GM18508 (cell line): ENCODE results near the gene TTC21A.

Experiments
- ATAC-seq: cut with Tn5 transposase; IDR thresholded peaks from one replicate; pipeline ENCODE4 v1.9.1; 2021; ENCODE audit warnings: moderate number of reproducible peaks; ENCODE audit not compliant: insufficient read depth, unreplicated experiment

Gene TTC21A

DNA sequence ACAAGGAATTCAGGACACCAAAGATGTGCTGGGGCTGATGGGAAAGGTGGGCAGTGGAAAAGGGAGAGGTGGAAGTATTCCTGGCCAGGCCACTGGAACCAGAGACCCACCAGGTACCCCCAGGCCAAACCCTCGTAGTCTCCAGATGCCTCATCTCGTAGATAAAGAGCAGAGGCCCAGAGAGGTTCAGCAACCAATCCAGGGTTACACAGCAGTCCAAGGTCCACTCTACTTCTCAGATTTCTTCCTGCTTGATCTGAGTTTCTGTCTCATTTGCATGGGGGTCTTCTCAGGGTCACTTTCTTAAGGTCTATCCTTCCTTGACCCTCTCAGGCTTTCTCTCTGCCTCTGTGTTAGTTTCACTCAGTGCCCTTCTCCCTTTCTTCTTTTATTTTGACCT lies 5.1 kb downstream of the TTC21A start:
- no peak for ATAC-seq

DNA sequence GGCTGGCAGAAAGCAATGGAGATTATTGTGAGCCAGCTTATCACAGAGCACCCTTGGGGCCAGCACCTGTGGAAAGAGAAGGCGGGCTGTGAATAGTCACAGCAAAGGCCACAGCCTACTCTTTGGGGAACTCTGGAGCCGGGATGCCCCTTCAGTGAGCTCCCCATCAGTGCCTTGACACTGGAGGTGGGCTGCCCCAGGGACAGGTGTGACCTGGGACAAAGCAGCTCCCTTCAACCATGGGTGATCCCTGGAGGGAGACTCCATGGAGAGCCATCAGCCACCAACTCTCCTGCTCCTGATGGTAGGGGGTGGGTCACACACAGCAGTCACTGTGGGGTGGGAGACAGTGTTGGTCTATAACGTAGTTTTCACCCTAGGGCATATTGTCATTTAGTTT lies 5.8 kb downstream of the TTC21A start:
- ATAC-seq = no peak

GRCh38 chr3:39114456-39114855 lies 7.0 kb downstream of the TTC21A start:
- ATAC-seq = no peak

- ATAC-seq = no peak
These were observed 8.4 kb downstream of the TTC21A start for GRCh38 chr3:39115870-39116269.

DNA sequence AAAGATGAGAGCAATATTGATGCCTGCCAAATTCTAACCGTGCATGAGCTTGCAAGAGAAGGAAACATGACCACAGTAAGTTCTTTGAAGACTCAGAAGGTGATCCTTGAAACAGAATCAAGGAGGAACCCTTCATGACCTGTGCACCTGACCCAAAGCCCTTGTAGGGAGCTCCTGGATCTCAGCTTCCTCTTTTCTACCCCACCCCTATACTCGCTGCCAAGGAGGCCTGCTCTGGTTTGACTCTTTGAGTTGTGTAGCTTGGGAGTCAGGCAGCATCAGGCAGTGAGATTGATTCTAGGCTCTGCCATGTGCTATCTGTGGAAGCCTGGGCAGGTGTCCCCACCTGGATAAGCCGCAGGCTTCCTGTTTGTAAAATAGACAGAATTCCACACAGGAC lies 10.6 kb downstream of the TTC21A start:
- ATAC-seq = no peak

GRCh38 chr3:39118931-39119660 lies 11.6 kb downstream of the TTC21A start:
- ATAC-seq = no peak

DNA sequence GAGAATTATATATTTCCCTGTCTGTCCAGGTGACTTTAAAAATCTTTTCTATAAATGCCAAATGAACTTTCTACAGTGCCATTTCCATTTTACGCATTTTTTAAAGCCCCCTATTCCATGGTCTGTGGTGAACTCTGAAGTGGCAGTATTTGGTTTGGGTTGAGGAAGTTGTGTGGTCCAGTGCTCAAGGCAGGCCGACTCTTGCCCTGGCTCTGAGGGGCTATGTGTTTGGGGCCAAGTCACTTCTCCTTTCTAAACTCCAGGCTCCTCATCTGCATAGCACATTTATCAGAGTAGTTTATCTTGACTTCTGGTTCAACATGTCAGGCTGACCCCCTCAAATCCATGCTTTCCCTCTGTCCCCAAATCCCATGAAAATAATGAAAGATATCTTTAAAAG lies 14.1 kb downstream of the TTC21A start:
- ATAC-seq = no peak

DNA sequence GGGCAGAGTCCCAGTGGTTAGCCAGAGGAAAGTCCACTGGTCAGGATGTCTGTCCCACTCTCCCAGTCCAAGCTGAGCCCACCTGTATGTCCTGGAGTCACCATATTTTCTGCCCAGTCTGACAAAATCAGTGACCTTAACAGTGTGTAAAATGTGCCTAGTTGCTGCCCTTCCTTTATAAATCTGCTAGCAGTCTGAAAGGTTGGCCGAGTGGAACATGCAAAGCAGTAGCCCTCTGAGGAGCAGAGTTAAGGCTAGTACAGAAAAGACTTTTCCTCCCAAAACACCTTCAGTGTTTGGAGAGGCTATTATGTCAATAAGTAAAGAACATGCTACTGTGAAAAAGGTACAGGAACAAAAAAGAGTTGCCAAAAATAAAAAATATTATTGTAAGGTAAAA lies 15.3 kb downstream of the TTC21A start:
- ATAC-seq = no peak

- no peak for ATAC-seq
These were observed 17.7 kb downstream of the TTC21A start for GRCh38 chr3:39124876-39125840.

DNA sequence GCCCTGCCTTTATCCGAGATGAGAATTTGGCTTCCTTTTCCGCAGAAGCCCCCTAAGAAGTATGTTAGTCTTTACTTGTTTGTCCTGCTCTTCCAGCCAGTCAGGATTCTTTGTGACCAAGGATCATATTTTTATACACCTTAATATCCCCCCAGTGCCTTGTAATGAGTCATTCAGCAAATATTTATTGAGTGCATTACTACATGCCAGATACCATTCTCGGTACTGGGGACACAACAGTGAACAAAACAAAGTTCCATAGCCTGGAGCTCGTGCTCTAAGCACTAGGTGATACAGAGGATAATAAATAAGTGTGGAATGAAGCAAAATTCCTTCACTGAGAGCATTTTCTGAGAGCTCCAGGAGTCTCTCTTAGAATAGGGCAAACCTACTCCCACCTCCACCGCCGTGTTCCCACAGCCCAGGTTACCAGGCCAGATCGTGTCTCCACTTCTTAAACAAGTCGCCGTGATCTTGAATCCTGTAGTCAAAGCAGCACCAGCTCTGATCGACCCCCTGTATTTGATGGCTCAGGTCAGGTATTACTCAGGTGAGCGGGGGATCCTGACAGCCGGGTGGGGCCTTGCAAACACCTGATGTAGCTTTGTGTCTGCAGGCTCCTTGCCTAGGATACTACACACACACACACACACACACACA lies 18.5 kb downstream of the TTC21A start:
- no peak for ATAC-seq

DNA sequence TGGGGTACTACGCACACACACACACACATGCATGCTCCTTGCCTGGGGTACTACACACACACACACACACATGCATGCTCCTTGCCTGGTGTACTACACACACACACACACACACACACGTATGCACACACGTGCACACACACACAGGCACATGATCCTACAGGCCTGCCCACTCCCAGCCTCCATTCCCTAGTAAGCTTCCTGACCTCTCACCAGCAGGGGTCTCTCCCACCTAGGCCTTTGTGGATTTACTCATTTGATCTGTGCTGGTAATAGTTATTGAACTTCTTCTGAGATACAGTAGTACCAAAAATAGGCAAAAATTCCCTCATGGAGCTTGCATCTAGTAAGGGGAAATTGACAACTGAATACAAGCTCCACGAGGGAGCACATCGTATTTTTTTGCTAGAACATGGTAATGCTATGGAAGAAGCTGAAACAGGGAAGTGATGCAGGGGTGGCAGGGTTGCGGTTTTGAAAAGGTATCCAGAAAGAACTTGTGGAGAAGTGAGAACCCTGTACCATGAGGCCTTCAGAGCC lies 19.1 kb downstream of the TTC21A start:
- no peak for ATAC-seq

DNA sequence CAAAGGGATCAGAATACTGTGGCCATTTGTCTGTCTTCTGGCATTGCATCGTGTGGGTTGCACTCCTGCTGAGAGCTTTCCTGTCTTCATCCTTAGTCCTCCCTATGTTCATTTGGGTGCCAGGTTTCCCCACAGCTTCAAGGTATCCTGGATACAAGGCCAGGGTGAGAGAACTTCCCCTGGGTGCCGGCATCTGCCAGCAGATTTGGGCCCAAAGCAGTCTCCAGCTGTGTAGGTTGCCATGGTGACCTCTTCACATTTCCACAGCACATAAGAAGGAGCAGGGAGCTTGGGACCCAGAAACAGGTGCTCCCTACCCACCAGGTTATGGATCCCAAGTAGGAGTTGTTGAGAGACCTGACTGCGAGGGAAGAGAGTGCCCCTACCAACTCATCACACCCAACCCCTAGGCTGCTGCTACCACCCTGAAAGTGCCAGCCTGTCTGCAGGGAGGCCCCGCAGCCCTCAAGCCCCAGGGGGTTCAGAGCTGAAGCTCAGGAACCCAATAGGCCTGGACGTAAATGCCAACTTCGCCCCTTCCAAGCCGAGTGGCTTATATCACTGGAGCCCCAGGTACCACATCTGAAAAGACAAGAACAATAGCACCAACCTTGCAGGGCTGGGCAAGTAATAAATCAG lies 19.9 kb downstream of the TTC21A start:
- no peak for ATAC-seq

GRCh38 chr3:39127908-39128304 lies 20.4 kb downstream of the TTC21A start:
- no peak for ATAC-seq

- ATAC-seq = no peak
These were observed 21.5 kb downstream of the TTC21A start for GRCh38 chr3:39128951-39129350.

DNA sequence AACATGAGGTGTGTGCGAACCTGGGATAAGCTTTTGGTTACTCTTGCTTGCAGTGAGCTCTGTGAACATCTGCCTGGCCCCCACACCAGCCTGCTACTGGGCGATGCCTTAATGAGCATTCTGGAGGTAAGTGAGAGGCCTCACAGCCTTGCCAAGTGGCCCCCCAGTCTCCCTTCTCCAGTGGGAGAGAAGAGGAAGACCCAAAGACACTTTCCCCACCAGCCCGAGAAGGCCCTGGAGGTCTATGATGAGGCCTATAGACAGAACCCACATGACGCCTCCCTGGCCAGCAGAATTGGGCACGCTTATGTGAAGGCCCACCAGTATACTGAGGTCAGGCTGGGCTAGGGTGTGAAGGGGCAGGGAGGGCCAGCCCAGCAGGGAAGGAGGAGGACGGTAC lies 22.5 kb downstream of the TTC21A start:
- no peak for ATAC-seq

GRCh38 chr3:39130693-39131265 lies 23.3 kb downstream of the TTC21A start:
- no peak for ATAC-seq

DNA sequence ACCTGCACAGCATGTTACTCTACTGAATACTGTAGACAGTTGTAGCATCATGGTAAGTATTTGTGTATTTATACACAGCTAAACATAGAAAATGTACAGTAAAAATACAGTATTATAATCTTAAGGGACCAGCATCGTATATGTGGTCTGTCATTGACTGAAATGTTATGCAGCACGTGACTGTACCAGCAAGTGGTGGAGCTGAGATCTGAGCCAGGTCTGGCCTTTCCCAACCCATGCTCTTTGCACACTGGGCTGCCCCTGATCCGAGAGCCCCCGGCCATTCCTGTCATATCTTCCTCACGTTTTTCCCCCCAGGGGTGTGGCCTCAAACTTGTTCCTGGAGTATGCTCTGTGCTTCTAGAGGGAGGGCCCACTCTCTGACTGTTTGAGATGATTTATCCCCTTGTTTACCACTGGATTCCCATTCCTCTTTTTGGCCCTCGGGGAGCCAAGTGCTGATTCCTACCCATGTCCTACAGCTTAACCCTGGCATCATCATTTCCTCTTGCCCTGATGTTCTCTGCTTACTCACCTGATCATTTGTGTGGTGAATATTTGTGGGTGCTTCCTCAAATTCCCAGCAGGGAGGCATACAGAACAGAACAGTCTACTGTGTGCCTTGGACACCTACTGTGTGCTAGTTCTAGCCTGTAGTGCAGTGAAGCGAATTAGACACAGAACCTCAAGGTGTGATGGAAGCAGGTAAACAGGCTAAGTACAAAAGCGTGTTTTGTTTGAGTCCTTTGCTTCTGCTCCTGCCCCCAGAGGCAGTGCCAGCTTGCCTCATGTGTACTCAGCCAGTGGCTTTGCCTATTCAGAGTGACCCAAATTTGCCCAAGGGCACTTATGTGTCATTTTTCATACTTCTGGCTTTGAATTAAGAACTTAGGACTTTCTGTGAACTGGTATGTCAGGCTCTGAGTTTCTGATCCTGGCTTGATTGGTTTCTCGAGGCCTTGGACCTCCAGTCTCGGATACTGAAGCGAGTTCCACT lies 24.9 kb downstream of the TTC21A start:
- no peak for ATAC-seq

- ATAC-seq = no peak
These were observed 25.6 kb downstream of the TTC21A start for GRCh38 chr3:39133093-39133490.

GRCh38 chr3:39133822-39134221 lies 26.3 kb downstream of the TTC21A start:
- no peak for ATAC-seq
